K562 (cell line): ENCODE measurements around the gene TTC28. TPM values are rescaled to one million over a fixed set of nuclear protein-coding genes. Genes with fewer than 3 reads are reported as not detected.

Experiments used
- ATAC-seq: fragments of 200-7000 bp; cut with Tn5 transposase; 3 replicates; pipeline ENCODE4 v1.9.1; 2020; ENCODE audit warnings: moderate library complexity
- BruUV-seq: library from RNA; stranded (reverse); fragments of 400-500 nt; replicated peaks from 2 replicates; lab custom pipeline; 2021; lab: Mats Ljungman, UMichigan
- CTCF ChIA-PET: fragments of 300-600 bp; formaldehyde crosslinking; extraction: SDS; loops from one replicate; lab custom pipeline; 2021; ENCODE audit warnings: low intra/inter-chr PET ratio; lab: Yijun Ruan, JAX
- POLR2A ChIA-PET: fragments of 300-600, 350-650 bp; sonication (Branson Sonifier 250); formaldehyde crosslinking; extraction: SDS; loops from one replicate; lab custom pipeline; 2021; ENCODE audit warnings: antibody characterized with exemption, inconsistent platforms; lab: Yijun Ruan, JAX
- DNase-seq, 4 experiments: peaks; one replicate each; pipeline versions ENCODE4 v3.0.0 to v3.0.0-alpha.2; 2011 to 2018; ENCODE audit warnings: low spot score in 3 of 4, mixed read lengths in 3 of 4; ENCODE audit errors: extremely low read depth in 1 of 4
- FAIRE-seq: peaks from 2 replicates; lab custom pipeline; 2011; peaks lifted over from hg19 to GRCh38; lab: Jason Lieb, UNC
- H2AFZ ChIP-seq: 2 replicates; pipeline ENCODE4 v1.6.0; 2011; ENCODE audit warnings: low read depth, low read length, control low read depth, inconsistent platforms
- H3K27ac ChIP-seq: fragments of 200-600 bp; 3 replicates; pipeline ENCODE4 v1.8.0; 2011; ENCODE audit warnings: low read depth, mild to moderate bottlenecking, control low read depth, inconsistent platforms, low read length, moderate library complexity, mixed read lengths; ENCODE audit errors: extremely low read depth
- H3K27me3 ChIP-seq, 2 experiments: fragments of 300-600 bp in 1 of 2; 2 replicates in 1 of 2; 3 replicates in 1 of 2; pipeline versions ENCODE4 v1.6.0 to v1.8.0; 2011; ENCODE audit warnings: inconsistent platforms in 2 of 2, low read length in 2 of 2, mild to moderate bottlenecking in 1 of 2, mixed read lengths in 1 of 2, moderate library complexity in 1 of 2; ENCODE audit not compliant: control insufficient read depth in 2 of 2, insufficient read depth in 2 of 2
- H3K36me3 ChIP-seq: fragments of 300-600 bp; 3 replicates; pipeline ENCODE4 v1.8.0; 2011; ENCODE audit warnings: mild to moderate bottlenecking, low read length, inconsistent platforms; ENCODE audit not compliant: control insufficient read depth, insufficient read depth
- H3K4me1 ChIP-seq, 2 experiments: fragments of 200-600 bp in 1 of 2; replicated peaks in 1 of 2; 2 replicates in 1 of 2; 3 replicates in 1 of 2; pipeline versions ENCODE4 v1.5.1 to v1.8.0; 2011; ENCODE audit warnings: inconsistent platforms in 2 of 2, low read length in 2 of 2, mild to moderate bottlenecking in 1 of 2, mixed read lengths in 1 of 2, moderate library complexity in 1 of 2; ENCODE audit not compliant: control insufficient read depth in 2 of 2, insufficient read depth in 2 of 2
- H3K4me2 ChIP-seq: 2 replicates; pipeline ENCODE4 v1.6.1; 2011; ENCODE audit warnings: low read length, control low read depth, inconsistent platforms, mixed read lengths; ENCODE audit not compliant: insufficient read depth
- H3K4me3 ChIP-seq: fragments of 200-600 bp; sonication (generic), shearing (Covaris generic); 2 replicates; pipeline ENCODE4 v1.5.1; 2016; ENCODE audit warnings: control low read depth, inconsistent platforms
- H3K79me2 ChIP-seq: fragments of 200-600 bp; 3 replicates; pipeline ENCODE4 v1.8.0; 2011; ENCODE audit warnings: low read length, inconsistent platforms; ENCODE audit not compliant: control insufficient read depth, insufficient read depth
- H3K9ac ChIP-seq, 2 experiments: 2 replicates each; pipeline versions ENCODE4 v1.6.0 to v1.6.1; 2011; ENCODE audit warnings: low read depth in 2 of 2, low read length in 2 of 2, control low read depth in 1 of 2, inconsistent platforms in 1 of 2, mild to moderate bottlenecking in 1 of 2, mixed read lengths in 1 of 2; ENCODE audit not compliant: insufficient read depth in 1 of 2
- H3K9me1 ChIP-seq: one replicate; pipeline ENCODE4 v1.6.0; 2011; ENCODE audit warnings: inconsistent platforms, mild to moderate bottlenecking, low read length, moderate library complexity; ENCODE audit not compliant: control insufficient read depth, insufficient read depth
- H3K9me3 ChIP-seq: replicated peaks from 2 replicates; pipeline ENCODE4 v1.5.1; 2011; ENCODE audit warnings: low read depth, low read length, inconsistent platforms; ENCODE audit not compliant: control insufficient read depth, insufficient read depth
- H4K20me1 ChIP-seq: replicated peaks from 2 replicates; pipeline ENCODE4 v1.6.1; 2011; ENCODE audit warnings: low read length, inconsistent platforms, mixed read lengths; ENCODE audit not compliant: control insufficient read depth, insufficient read depth
- CHD2 ChIP-seq: IDR thresholded peaks from 2 replicates; pipeline ENCODE4 v1.6.1; 2011; ENCODE audit warnings: low read depth, low read length
- COPS2 ChIP-seq: fragments of 450-650 bp; conservative IDR thresholded peaks from 2 replicates; pipeline ENCODE4 v1.6.1; 2016; ENCODE audit warnings: mild to moderate bottlenecking, moderate library complexity
- ETV5 ChIP-seq: sonication (generic); formaldehyde crosslinking; IDR thresholded peaks from 2 replicates; pipeline ENCODE4 v1.4.0; 2020; ENCODE audit warnings: low read depth, mild to moderate bottlenecking, missing genetic modification reagents
- PTTG1 ChIP-seq: fragments of 450-650 bp; IDR thresholded peaks from 2 replicates; pipeline ENCODE4 v1.6.1; 2016; ENCODE audit warnings: low read depth, mild to moderate bottlenecking, missing genetic modification characterization, missing compliant biosample characterization
- ZNF174 ChIP-seq: fragments of 250-450 bp; sonication (Bioruptor Pico); IDR thresholded peaks from 2 replicates; pipeline ENCODE4 v1.4.0; 2020; ENCODE audit warnings: mild to moderate bottlenecking
- WGBS: fragments of 100-300 bp; shearing (Covaris generic); methylation state at CpG from one replicate; pipeline ENCODE4 v1.1.6; 2016; ENCODE audit warnings: low coverage, mixed read lengths; ENCODE audit not compliant: insufficient coverage; ENCODE audit errors: missing lambda C conversion rate; 5-methylcytosine and 5-hydroxymethylcytosine counted together
- in situ Hi-C: fragments of 300-500 bp; cut with MboI; formaldehyde crosslinking; loops from 4 replicates; pipeline ENCODE4 v1.15.0; 2018; ENCODE audit warnings: inconsistent platforms, mixed read lengths
- intact Hi-C: fragments of 100-400 bp; cut with micrococcal nuclease; formaldehyde crosslinking; loops from 2 replicates; pipeline ENCODE4 v1.14.2; 2022
- polyA plus RNA-seq, 8 experiments: library from polyadenylated mRNA; depleted of rRNA in 4 of 8; stranded (reverse) in 5 of 8; unstranded in 3 of 8; fragments of >200 nt; fragmentation: Nextera tagmentation in 2 of 8; fragmentation: Illumina TruSeq in 1 of 8; extraction: Ambion mirVana in 2 of 8; extraction: Trizol in 1 of 8; gene quantifications; 2 replicates each; pipeline versions ENCODE4 v1.2.1 to v1.2.3, GENCODE V29; 2011 to 2014; ENCODE audit warnings: inconsistent platforms in 1 of 8, missing spikeins in 1 of 8
- total RNA-seq, 7 experiments: library from RNA; depleted of rRNA in 6 of 7; stranded (reverse); fragments of >200 nt in 6 of 7; fragmentation: Illumina TruSeq in 2 of 7; extraction: Trizol in 2 of 7; gene quantifications; 2 replicates each; pipeline versions ENCODE4 v1.2.1 to v1.2.3, GENCODE V29; 2011 to 2021; ENCODE audit warnings: low replicate concordance in 1 of 7
- TF ChIP-seq, protein P1 (sequence below): sonication (generic); formaldehyde crosslinking; IDR thresholded peaks from 2 replicates; pipeline ENCODE4 v1.8.1; 2023; ENCODE audit warnings: missing genetic modification reagents, mild to moderate bottlenecking, borderline replicate concordance
- TF ChIP-seq, protein P2 (sequence below): fragments of 250-450 bp; sonication (Bioruptor Pico); IDR thresholded peaks from 2 replicates; pipeline ENCODE4 v1.4.0; 2020
- TF ChIP-seq, protein P3 (sequence below): IDR thresholded peaks from 2 replicates; pipeline ENCODE4 v1.6.1; 2011; ENCODE audit warnings: borderline replicate concordance, low read depth, mild to moderate bottlenecking, moderate library complexity, low read length; ENCODE audit not compliant: insufficient read depth, poor library complexity, severe bottlenecking
- TF ChIP-seq, protein P4 (sequence below): fragments of 250-450 bp; sonication (Bioruptor Pico); IDR thresholded peaks from 2 replicates; pipeline ENCODE4 v1.8.0; 2021; ENCODE audit warnings: mild to moderate bottlenecking, moderate library complexity

Gene TTC28
- total and polyA plus RNA-seq, 9 of the 15 experiments (the other 6 are each of a cell fraction or from before 2014, with no cell fraction given): 0.22 to 10.7 (median 3.1) TPM

DNA sequence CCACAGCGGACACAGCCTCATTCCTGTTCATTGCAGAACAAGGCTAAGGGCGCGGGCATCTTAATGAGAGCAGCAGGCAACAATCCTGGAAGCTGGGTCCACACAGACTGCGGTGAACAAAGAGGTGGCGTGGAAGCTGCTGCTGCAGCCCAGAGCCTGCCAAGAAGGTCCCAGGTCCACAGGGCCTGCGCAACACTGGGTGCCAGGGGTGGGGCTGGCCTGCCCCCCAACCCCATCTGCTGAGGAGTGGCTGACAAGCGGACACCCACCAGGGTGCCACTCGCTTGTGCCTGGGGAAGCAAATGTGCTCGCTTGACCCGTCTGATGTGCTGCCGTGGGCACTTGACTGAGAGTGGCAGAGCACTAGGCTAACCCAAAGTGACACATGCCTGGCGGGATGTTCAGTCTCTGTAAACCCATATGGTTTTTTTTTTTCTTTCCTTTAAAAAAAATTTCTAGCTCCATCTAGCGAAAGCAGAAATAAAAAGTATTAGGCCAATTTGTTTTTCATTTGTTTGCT, 677.4 kb downstream of the TTC28 start:
- Histone ChIP-seq H3K9me3 (no peaks in the 10 kb centered on the region), H3K36me3 (no peaks in the 10 kb centered on the region), H4K20me1 (no peaks in the 10 kb centered on the region), H3K4me2 (no peak overlapping the region), H3K4me3 (no peak overlapping the region), H3K4me1 (peaks cover 0 to 7% of the 10 kb centered on the region in 2 experiments; a peak in 2 of 5 replicates), H3K9ac (no peak overlapping the region), H2AFZ (no peak overlapping the region), H3K27ac (no peak overlapping the region), H3K27me3 (no peaks in the 10 kb centered on the region), H3K79me2 (no peaks in the 10 kb centered on the region), H3K9me1 (no peaks in the 10 kb centered on the region)
- in situ Hi-C loops: loop anchor here (25.0 kb wide), 2 partner anchors 590 to 1240 kb away; no protein-coding TSS in a partner anchor
- DNase-seq (no peak), FAIRE-seq (no peak), ATAC-seq (no peak)
- ChIA-PET POLR2A (interaction anchor here (1.2 kb wide), 1 partner anchor 732 kb away, joined by 4 read pairs; no protein-coding TSS in a partner anchor), CTCF (interaction anchor here (0.7 kb wide), 1 partner anchor 121 kb away, joined by 3 read pairs; no protein-coding TSS in a partner anchor)
- WGBS: 68% methylated on average over 2 of the region's 13 CpGs
- no TSS peak for BruUV-seq
- intact Hi-C loops: no loop called here
- TF ChIP-seq, protein P1, sequence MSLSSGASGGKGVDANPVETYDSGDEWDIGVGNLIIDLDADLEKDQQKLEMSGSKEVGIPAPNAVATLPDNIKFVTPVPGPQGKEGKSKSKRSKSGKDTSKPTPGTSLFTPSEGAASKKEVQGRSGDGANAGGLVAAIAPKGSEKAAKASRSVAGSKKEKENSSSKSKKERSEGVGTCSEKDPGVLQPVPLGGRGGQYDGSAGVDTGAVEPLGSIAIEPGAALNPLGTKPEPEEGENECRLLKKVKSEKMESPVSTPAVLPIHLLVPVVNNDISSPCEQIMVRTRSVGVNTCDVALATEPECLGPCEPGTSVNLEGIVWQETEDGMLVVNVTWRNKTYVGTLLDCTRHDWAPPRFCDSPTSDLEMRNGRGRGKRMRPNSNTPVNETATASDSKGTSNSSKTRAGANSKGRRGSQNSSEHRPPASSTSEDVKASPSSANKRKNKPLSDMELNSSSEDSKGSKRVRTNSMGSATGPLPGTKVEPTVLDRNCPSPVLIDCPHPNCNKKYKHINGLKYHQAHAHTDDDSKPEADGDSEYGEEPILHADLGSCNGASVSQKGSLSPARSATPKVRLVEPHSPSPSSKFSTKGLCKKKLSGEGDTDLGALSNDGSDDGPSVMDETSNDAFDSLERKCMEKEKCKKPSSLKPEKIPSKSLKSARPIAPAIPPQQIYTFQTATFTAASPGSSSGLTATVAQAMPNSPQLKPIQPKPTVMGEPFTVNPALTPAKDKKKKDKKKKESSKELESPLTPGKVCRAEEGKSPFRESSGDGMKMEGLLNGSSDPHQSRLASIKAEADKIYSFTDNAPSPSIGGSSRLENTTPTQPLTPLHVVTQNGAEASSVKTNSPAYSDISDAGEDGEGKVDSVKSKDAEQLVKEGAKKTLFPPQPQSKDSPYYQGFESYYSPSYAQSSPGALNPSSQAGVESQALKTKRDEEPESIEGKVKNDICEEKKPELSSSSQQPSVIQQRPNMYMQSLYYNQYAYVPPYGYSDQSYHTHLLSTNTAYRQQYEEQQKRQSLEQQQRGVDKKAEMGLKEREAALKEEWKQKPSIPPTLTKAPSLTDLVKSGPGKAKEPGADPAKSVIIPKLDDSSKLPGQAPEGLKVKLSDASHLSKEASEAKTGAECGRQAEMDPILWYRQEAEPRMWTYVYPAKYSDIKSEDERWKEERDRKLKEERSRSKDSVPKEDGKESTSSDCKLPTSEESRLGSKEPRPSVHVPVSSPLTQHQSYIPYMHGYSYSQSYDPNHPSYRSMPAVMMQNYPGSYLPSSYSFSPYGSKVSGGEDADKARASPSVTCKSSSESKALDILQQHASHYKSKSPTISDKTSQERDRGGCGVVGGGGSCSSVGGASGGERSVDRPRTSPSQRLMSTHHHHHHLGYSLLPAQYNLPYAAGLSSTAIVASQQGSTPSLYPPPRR (CRISPR knock-in tag): no peak
- TF ChIP-seq ETV5: no peak
- no peak for TF ChIP-seq COPS2
- no peak for TF ChIP-seq PTTG1 (tag)
- TF ChIP-seq CHD2: no peak
- TF ChIP-seq, protein P2, sequence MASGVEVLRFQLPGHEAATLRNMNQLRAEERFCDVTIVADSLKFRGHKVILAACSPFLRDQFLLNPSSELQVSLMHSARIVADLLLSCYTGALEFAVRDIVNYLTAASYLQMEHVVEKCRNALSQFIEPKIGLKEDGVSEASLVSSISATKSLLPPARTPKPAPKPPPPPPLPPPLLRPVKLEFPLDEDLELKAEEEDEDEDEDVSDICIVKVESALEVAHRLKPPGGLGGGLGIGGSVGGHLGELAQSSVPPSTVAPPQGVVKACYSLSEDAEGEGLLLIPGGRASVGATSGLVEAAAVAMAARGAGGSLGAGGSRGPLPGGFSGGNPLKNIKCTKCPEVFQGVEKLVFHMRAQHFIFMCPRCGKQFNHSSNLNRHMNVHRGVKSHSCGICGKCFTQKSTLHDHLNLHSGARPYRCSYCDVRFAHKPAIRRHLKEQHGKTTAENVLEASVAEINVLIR: no peak
- TF ChIP-seq ZNF174 (CRISPR knock-in tag): no peak
- TF ChIP-seq, protein P3, sequence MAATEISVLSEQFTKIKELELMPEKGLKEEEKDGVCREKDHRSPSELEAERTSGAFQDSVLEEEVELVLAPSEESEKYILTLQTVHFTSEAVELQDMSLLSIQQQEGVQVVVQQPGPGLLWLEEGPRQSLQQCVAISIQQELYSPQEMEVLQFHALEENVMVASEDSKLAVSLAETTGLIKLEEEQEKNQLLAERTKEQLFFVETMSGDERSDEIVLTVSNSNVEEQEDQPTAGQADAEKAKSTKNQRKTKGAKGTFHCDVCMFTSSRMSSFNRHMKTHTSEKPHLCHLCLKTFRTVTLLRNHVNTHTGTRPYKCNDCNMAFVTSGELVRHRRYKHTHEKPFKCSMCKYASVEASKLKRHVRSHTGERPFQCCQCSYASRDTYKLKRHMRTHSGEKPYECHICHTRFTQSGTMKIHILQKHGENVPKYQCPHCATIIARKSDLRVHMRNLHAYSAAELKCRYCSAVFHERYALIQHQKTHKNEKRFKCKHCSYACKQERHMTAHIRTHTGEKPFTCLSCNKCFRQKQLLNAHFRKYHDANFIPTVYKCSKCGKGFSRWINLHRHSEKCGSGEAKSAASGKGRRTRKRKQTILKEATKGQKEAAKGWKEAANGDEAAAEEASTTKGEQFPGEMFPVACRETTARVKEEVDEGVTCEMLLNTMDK: no peak
- TF ChIP-seq, protein P4, sequence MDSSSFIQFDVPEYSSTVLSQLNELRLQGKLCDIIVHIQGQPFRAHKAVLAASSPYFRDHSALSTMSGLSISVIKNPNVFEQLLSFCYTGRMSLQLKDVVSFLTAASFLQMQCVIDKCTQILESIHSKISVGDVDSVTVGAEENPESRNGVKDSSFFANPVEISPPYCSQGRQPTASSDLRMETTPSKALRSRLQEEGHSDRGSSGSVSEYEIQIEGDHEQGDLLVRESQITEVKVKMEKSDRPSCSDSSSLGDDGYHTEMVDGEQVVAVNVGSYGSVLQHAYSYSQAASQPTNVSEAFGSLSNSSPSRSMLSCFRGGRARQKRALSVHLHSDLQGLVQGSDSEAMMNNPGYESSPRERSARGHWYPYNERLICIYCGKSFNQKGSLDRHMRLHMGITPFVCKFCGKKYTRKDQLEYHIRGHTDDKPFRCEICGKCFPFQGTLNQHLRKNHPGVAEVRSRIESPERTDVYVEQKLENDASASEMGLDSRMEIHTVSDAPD (CRISPR knock-in tag): no peak
